Activated CD8-positive, alpha-beta memory T cell treated with anti-CD3 and anti-CD28 coated beads for 1 hour (primary cell): ENCODE measurements around the gene MARCKSL1.
A peak's percentile ranks its signal among the peaks of the same experiment; 100 is the strongest.
"Not testable (repeated sequence)": the region's sequence is repeated elsewhere in the genome, so short reads cannot be mapped to it uniquely, and the experiment has no call there.

Source experiments
- DNase-seq, 2 donors: peaks; one replicate each; pipeline ENCODE4 v3.0.0-alpha.2; 2020; ENCODE audit warnings: low read depth in 1 of 2; ENCODE audit errors: extremely low read depth in 1 of 2

The MARCKSL1 gene, protein sequence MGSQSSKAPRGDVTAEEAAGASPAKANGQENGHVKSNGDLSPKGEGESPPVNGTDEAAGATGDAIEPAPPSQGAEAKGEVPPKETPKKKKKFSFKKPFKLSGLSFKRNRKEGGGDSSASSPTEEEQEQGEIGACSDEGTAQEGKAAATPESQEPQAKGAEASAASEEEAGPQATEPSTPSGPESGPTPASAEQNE

DNA sequence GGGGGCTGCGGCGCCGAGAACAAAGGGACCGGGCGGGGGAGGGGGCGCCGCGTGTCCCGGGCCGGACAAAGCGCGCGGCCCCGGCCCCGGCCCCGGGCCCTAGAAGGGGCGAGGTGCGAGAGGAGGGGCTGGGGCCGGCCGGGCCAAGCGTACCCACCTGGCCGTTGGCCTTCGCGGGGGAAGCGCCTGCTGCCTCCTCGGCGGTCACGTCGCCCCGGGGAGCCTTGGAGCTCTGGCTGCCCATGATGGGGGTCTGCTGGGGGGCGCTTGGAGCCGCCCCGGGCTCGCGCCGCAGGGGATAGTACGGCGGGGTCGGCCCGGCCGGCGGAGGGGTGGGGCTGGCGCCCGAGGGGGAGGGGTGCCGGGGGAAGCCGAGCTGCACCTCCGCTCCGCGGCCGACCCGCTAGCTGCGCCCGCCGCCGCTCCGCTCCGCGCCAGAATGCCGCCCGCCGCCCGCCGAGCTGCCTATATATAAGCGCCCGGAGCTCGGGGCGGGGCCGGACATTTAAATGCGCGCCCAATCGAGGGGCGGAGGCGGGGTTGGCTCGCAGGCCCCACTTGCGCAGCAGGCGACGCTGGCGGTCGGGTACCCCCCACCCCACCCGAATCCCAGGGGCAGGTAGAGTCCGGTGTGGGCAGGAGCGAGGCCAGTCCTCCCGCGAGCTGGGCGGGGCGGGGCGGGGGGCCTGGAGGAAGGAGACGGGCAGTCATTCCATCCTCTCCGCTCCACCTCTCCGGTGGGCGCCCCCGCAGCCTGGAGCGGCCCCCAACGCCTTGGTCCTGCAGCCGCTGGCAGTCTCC lies at the start of gene MARCKSL1:
Gene MARCKSL1, minus strand, starts transcription at position 444 of the 801 bp plus-strand sequence. Its CDS starts 200 bp downstream, at position 244.
- DNase-seq: peak; percentile 71 to 79

DNA sequence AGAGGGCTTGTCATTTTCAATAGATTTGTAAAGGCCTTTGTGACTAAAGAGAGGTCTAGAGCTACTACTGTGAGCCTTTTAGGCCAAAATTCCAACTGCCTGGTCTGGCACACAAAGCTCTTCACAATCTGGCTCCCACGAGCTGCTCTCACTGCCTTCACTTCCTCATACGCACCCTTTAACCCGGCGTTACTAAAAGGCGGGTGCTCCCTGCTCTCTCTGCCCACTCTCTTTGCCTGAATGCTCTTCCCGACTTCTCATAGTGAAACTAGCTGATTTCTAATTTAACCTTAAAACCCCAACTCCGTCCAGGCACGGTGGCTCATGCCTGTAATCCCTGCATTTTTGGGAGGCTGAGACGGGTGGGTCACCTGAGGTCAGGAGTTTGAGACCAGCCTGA lies 44.0 kb upstream of the MARCKSL1 start:
- no peak for DNase-seq

DNA sequence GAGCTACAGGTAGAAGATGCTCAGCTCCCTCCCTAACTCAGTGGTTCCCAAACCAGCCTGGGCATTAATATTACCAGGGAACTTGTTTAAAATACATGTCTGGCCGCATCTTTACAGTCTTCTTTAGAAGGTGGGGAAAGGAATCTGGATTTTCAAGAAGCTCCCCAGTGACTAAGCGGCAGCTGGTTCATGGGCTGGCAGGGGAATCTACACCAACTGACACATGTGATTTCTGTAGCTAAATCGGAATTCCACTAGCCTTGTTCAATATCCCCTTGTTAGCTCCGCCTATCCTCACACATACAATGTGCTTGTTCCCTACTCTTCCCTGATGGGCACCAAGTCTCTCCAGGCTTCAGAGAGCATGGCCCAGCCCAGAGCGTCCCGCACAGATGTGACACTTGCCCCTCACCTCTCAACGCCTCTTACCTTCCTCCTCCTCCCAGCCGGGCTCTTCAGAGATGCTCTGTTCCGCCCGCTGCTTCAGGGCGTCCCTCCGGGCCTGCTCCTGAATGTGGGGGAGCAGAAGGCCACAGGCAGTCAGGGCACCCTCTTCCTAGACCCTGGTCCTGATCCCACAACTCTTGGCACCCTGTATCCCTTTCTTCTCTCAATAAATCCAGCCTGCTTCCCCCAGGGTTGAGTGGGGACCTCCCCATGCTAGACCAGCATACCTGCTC lies 41.6 kb upstream of the MARCKSL1 start:
- DNase-seq: no peak

DNA sequence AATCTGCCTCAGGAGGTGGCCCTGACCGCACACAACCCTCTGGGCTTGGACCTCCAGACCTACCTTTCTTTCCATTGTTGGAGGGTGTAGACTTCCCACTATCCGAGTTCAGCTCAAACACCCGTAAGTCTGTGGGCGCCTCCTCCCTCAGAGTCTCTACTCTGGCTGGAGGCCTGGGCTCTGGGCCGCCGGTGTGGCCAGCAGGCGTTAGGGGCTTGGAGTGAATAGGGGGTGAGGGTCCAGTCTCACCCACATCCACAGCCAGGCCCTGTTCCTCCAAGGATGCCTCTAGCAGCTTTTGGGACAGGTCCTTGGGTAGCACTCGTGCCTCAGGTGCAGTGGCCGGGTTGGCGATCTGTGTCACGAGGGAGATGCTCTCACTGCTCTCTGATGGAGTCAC lies 40.2 kb upstream of the MARCKSL1 start:
- DNase-seq: no peak

DNA sequence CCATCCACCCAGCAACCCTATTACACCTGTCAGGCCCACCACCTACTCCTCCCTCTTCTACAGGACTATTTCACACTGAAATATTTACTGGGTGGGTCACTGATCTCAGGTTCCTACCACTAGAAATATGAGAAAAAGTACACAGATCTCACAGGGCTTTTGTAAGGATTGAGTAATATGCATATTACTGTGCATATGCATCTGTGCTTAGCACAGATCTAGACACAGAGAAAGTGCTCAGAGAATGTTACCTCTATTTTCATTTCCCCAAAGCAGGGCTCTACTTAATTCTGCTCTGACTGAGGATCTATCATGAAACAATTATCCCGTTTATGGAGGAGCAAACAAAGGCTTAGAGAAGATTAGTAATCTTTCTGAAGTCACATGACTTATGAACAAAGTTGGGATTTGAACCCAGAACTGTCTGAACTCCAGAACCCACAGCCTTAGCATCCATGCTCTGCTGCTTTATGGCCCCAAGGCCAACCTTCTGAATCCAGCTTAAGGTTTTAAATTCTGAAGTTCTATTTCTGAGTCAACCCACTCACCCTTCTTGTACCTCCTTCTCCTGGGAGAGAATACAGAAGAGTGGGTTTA lies 38.1 kb upstream of the MARCKSL1 start:
- no peak for DNase-seq

DNA sequence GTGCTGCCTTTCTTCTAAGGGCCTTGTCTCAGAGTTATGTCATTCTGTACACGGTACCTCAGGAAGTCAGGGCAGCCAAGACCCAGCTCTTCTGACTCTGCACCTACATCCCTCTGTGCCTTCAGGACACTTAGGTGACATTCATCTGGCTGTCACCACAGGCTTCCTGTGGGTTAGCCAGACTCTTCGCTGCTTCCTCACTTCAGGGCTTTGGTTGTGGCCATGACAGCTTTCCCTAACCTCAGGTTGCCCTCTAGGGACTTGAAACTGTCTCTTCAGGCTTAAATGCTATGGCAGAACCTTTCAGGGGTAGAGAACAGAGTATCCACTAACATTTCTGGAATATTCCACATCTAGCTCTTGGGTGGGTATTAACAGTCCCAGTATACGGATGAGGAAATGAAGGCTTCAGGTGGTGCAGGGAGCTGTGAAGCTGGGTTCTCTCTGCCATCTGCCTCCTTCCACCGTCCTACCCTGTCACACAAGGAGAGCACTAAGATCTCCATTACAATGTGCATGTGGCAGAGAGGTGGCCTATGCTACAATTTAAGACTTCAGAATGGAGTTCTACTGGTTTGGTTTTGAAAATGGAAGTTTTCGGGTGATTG lies 36.2 kb upstream of the MARCKSL1 start:
- DNase-seq: no peak

DNA sequence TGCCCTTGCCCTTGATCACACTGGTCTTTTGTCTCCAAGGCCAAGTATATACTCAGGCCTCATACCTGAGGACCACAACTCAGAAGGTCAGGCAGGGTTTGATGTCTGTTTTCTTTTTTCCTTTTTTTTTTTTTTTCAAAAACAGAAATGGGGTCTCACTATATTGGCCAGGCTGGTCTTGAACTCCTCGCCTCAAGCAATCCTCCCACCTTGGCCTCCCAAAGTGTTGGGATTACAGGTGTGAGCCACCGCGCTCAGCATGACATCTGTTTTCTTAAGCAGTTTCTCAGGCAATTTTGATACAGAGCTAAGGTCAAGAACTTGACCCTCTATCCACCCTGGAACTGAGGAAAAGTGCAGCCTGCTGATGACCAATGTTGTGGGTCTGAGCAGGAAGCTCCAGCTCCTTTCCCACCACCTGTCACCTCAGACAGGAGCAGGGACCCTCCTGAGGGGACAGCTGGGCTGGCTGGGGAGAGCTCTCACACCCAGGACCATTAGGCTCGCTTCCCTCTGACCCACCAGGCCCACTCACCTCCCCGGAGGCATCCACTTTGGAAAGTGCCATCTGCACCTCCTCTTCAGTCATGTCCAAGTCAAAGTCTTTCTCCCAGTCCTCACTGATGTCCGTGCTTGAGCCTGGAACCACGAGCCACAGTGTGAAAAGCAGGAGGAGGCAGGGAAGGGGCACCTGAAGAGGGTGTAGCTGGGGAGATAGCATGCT lies 32.0 kb upstream of the MARCKSL1 start:
- no peak for DNase-seq

DNA sequence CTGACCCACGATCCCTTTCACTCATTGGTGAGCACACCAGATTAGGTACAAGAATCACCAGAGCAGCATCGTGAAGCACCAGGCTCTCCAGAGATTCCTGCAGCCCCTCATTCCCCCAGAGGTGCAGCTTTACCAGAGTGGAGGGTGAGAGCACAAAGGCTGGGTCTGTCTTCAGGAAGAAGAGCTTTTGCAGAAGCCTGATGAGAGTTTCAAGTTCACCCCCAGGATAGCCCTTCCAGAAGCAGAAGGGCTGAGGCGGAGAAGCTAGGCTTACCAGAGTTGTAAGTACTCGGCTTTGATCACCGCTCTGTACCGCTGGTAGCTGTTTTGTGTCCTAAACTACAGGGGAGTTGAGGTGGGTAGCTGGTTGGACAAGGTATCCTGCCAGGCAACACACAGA lies 29.4 kb upstream of the MARCKSL1 start:
- no peak for DNase-seq

DNA sequence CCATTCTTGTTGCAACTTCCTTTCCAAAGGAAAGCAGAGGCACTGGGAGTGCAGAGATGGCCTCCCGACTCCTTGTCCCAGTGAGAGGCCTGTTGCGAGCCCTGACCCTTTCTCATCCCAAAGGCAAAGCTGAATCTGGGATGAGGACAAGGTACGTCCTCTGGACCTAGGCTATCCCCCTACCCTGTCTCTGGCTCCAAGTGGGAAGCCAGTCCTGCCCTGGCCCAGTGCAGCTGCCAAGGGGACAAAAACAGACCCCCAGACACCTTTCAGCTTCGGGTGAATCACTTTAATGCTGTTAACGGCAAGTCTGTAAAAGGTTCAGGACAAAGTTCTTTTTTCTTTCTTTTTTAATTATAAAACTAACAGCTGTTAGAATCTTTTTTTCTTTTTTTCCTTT lies 28.8 kb upstream of the MARCKSL1 start:
- no peak for DNase-seq

DNA sequence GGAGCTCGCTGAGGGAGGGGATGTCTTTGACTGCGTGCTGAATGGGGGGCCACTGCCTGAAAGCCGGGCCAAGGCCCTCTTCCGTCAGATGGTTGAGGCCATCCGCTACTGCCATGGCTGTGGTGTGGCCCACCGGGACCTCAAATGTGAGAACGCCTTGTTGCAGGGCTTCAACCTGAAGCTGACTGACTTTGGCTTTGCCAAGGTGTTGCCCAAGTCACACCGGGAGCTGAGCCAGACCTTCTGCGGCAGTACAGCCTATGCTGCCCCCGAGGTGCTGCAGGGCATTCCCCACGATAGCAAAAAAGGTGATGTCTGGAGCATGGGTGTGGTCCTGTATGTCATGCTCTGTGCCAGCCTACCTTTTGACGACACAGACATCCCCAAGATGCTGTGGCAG lies 27.7 kb upstream of the MARCKSL1 start:
- DNase-seq: no peak

DNA sequence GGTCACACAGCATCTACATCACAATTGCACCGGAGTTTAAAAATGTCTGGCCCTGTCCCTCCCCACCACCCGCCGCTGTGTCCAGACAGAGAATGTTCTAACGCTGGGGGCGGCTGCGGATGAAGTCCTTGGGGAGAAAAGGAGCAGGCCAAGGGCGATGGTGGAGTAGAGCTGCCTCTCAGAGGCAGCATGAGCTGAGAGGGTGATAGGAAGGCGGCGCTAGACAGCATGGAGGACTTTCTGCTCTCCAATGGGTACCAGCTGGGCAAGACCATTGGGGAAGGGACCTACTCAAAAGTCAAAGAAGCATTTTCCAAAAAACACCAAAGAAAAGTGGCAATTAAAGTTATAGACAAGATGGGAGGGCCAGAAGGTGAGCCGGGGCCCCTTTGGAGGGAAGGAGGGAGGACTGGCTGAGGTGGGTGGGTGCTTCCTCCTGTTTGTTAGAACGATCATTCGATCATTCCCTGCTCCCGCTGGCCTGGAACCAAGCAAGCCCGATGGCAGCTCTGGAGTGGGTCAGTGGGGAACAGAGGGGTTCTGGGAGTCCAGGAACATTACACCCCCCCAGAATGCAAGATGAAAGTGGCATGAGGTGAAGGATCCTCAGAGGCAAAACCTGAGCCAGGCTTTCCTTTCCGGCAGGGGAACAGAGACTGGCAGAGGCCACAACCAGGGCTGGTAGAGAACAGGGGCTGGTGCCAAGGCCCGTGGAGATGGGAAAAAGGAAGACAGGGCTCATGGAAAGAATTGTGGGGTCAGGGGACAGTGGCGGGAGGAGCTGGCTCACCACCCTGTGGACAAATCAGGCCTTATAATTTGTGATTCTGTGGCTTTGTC lies 26.7 kb upstream of the MARCKSL1 start, which contains the start of the genes FAM229A and TSSK3:
Gene FAM229A, minus strand, starts transcription at position 12 of the 840 bp plus-strand sequence. CDS start 394 bp downstream, outside the sequence.
Gene TSSK3, plus strand, starts transcription at position 66 of the 840 bp plus-strand sequence. Its CDS starts 163 bp downstream, at position 229.
- no peak for DNase-seq

DNA sequence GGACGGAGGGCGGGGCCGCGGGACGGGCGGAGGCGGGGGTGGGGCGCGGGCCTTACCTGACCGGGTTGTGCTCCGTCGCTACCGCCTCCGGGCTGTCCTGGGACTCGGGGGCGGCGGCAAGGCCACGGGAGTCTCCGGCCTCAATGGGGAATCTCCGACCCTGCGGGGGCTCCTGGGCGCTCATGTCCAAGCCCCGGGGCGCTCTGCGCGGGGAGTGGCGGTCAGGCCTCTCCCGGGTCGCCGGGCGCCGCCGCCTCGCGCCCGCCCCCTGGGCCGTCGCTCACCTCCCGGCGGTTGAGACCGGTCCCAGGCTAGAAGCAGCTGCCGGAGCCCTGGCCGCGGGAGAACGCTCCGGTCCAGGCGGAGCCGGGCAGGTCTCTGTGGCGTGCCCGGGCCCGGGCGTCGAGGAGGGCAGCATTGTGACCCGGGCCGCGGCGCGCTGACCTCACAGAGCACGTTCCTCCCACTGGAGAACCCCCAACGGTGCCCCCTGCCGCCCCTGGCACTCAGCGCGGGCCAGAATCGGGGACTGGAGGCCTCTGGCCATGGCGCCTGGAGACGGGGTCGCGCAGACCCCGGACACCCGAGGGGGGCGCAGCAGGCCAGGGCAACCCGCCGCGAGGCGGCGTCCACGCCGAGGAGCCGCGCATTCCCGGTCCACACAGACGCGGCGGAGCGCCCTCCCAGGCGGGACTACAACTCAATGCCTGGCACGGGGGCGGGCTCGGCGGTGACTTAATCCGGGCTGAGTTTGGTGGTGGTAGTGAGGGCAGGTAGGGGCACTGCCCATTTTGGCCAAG lies 25.8 kb upstream of the MARCKSL1 start:
- no peak for DNase-seq

DNA sequence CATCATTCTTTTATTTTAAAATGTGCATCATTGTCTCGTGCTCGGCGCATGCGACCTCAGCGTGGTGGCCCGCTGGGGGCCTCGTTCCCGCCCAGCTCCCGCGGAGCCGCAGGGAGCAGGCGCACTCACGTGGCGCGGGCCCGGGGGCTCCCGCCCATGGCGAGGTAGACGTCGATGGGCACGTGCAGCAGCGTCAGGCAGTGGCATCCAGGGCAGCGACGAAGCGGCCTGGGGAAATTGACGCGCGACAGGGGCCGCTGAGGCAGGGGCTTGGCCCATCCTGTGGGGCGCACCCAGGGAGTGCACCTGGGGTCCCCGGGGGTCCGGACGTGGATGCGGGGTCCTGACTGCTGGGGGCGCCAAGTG lies 25.3 kb upstream of the MARCKSL1 start:
- DNase-seq: no peak

DNA sequence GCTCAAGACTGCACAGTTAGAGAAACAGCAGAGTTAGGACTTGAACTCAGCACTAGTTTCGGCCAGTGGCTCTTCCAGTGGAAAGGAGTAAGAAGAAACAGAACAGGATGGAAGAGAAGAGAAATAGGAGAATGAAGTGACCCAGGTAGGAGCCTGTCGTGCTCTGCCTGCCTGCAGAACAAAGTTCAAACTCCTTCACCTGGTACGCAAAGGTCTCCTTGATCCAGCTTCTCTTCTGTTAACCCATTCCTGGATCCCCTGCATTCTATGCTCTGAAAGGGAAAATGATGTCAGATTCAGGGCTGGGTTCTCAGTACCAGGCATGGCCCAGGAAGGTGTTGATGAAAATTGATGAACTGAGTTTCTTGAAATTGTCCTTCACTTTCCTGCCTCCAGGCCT lies 22.4 kb upstream of the MARCKSL1 start:
- no peak for DNase-seq

DNA sequence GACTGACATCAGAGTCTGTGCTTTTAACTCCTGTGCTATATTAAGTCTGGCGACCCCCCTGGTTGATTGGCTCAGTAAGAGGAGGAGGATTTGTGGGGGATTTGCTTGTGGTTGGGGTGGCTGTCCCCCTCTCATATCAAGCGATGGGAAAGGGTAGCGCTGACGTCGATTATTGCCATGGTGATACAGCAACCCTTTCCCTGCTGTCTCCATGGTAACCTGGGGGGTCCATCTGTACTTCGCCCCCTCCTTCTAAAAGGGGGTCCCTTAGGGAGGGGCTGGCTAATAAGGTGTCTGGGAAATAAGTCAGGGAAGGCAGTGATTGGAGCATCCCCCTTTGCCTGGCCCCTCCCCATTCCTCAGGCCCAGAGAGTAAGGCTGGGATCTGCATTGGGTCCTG lies 21.6 kb upstream of the MARCKSL1 start:
- DNase-seq: no peak

DNA sequence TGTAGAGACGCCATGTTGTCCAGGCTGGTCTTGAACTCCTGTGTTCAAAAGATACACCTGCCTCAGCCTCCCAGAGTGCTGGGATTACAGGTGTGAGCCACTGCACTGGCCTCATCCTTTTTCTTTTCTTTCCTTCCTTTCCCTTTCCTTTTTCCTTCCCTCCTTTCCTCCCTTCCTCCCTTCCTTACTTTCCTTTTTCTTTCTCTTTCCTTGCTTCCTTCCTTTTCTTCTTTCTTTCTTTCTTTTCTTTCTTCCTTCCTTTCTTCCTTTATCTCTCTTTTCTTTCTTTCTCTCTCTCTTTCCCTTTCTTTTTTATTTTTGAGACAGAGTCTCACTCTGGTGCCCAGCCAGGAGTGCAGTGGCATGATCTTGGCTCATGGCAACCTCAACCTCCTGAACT lies 20.4 kb upstream of the MARCKSL1 start:
- DNase-seq: no peak

DNA sequence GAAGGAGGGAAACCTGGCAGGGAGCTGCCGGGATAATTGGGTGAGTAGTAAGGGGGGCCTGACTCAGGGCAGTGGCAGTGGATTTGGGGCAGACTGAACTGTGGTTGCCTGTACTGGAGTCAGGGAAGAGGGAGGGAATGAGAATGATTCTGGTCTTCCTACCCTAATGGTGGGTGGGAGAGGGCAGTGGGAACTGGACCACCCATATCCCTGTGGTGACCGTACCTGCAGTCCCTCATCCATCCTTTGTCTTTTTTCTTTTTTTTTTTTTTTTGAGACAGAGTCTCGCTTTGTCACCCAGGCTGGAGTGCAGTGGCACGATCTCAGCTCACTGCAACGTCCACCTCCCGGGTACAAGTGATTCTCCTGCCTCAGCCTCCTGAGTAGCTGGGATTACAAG lies 19.7 kb upstream of the MARCKSL1 start:
- DNase-seq: not testable (repeated sequence)

DNA sequence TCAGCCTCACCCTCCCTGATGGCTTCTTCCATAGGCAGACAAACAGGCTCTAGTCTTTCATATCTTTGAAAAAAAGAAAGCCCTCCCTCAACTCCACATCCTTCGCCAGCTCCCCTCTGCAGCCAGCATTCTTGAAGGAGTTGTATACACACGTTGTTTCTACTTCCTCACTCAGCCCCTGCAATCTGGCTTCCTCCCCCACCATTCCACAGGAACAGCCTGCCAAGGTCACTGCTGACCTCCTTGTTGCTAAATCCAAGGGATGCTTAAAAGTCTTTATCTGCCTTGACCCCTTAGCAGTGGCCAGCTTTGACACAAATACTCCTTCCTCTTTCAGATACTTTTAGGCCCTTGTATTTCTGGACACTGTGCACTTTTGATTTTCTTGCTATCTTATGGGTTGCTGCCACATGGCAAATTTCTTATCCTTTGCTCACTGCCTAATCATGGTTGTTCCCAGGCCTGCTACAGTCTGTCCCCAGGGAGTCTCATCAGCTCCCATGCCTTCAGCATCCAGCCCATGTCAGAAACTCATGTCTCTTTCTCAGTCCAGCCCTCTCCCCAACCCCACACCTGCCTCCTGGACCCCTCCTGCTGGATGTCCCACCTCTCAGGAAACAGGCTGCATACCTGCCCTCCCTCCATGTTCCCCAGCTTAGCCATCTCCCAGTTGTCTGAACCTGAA lies 18.0 kb upstream of the MARCKSL1 start:
- no peak for DNase-seq
